Measurements from ENCODE around the gene DOK5.

Gene DOK5

DNA sequence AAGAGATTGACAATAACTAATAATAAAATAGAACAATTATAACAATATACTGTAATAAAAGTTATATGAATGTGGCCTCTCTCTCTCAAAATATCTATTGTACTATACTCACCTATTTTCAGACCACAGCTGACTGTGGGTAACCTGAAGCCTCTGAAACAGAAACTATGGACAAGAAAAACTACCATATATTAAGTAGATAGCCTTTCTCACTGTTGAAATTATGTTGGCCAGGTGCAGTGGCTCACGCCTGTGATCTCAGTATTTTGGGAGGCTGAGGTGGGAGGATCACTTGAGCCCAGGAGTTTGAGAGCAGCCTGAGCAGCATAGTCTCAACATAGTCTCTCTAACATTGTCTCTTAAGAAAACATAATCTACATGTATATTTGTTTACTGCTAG is 89.9 kb downstream of the DOK5 start:
- no peak for DNase-seq

DNA sequence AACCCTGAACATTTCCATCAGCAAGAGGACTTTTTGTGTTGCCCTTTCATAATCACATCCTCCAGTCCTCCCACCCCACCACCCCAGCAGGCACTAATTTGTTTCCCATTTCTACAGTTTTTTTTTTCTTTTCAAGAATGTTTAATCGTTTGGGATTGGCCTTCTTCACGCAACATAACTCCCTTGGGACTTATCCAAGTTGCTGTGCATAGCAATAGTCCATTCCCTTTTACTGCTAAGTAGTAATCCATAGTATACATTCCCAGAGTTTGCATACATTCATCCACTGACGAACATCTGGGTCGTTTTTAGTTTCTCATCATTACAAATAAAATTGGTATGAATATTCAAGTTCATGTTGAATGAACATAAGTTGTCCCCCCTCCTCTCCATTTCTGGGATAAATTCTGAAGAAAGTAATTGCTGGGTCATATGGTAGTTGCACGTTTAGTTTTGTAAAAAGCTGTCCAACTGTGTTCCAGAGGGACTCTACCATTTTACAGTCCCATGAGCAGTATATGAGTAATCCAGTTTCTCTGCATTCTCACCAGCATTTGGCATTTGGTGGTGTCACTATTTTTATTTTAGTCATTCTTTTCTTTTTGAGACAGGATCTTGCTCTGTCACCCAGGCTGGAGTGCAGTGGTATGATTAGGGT is 90.8 kb downstream of the DOK5 start:
- no peak for DNase-seq

DNA sequence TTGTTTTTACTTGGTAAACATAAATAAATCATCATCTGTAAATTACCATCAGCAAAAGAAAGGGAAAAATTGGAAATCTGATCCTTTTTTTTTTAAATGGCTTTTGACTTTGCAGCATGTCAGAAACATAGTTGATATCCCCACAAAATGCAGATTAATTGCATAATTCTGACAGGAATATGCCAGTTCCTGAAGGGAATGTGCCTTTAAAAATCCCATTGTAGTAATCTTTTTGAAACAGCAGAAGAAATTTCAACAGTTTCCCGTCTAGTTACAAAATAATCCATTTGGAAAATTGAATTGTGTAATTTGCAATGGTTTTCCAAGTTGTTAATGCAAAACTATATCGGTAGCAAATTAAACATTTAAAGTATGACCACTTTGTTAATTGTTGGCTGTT is 95.2 kb downstream of the DOK5 start:
- no peak for DNase-seq

DNA sequence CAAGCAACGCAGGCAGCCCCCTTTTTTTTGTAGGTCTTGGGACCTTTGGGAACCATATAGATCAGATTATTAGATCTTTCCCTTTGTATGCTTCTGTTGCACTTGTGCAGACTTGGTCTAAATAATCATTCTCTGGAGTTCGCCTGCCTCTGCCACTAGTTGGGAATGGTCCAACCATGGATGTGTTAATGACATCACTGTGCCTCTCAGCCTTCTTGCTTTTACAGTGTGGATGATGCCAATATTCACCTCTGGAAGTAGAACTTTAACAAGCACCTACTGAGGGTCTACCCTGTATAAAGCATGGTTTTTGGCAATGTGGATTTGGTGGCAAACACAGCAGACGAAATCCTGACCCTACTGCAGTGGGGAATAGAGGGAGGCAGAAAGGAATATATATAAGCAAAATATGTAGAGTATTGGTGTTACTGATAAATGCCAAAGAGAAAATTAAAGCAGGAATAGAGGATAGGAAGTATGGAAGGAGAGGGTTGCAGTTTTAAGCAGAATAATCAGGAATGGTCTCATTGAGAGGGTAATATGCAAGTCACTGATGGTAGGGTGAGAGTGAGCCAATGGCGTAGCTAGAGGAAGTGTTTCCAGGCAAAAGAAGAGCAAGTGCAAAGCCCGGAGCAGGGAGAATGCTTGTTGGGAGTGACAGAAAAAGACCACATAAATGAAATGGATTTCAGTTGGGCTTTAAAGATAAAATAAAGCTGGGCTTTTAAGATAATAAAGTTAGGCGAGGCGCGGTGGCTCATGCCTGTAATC is 97.5 kb downstream of the DOK5 start:
- DNase-seq, result no peak

DNA sequence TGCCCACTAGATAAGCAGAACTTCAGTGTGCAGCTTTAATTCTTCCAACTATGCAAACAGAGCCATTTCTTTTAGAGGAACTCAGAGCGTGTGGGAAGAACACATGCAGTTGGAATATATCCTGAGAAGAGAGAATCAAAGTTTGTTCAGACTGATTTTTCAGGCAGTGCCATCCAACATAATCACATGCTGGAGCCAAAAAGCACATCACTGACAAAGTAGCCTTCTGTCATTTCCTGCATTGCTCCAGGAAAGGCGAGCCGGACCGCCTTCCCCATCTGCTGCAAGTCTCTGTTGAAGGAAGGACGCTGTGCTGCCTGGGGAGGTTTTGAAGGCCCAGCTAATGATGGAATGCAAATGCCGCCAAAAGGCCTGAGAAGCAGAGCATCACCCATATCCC is 98.4 kb downstream of the DOK5 start:
- DNase-seq, result no peak

DNA sequence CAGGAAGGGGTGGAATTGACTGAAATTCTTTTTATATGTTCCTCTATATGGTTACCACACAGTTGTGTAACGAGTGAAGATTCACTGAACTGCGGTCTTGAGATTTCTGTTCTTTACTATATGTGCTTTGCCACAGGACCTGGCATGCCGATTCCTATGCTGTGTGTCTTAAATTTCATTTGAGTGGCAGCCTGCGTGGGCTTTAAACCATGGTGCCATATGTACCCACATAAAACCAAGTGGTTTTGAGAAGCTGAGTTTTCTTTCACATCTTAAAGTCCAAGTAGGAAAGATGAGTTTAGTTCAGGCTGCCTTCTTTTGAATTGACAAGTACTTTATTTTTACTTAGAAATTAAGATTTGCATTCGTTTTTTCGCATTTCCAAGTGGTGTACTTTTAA is 101.1 kb downstream of the DOK5 start:
- DNase-seq, result no peak

DNA sequence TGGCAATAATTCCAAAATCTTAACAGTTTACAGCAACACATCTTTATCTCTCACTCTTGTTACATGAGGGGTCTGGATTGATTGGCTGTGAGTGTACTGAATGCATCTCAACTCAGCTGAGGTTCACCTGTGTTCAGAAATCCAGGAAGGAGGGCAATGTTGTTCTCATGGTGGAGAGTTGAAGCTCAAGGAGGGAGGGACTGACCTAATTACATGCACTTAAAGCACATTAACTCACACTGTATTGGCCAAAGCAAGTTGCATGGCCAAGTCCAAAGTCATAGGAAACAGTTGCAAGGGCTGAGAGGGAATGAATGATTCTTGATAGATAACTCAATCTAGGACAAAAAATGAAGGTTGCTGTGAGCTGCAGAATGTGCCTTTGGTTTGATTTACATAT is 102.2 kb downstream of the DOK5 start:
- DNase-seq, result no peak

DNA sequence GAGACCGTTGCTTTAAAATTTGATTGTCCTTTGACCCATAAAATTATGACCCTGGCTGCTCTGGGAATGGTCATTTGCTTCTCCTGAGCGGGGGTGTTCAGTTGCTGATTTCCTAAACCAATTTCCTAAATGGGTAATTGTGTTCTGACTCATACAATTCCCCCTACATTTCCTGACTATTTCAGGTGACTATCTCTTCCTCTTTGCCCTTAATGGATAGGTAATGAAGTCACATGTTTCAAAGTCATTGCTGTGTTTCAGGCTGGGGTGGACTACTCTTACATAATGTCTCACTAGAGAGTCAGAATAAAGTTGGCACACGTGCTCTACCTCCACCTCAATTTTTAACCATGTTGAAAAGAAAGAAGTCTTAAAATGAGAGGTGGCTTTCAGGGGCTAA is 109.8 kb downstream of the DOK5 start:
- DNase-seq, result no peak

DNA sequence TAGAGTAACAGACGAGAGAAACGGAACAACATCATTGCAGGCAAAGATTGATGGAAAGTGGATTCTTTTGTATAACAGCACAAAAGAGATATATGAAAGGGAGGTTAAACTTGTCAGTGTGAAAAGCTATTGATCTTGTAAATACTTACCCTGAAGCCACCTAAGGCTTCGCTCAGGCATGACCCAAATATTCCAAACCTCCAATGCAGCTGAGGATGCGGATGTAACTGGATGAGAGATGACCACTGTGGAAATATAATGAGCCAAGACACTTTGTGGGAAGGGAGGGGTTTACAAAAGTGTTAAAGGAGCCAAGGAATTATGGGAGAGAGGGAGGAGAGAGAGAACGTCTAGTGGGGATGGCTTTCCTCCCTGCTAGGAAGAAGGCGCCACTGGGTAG is 112.0 kb downstream of the DOK5 start:
- no peak for DNase-seq

DNA sequence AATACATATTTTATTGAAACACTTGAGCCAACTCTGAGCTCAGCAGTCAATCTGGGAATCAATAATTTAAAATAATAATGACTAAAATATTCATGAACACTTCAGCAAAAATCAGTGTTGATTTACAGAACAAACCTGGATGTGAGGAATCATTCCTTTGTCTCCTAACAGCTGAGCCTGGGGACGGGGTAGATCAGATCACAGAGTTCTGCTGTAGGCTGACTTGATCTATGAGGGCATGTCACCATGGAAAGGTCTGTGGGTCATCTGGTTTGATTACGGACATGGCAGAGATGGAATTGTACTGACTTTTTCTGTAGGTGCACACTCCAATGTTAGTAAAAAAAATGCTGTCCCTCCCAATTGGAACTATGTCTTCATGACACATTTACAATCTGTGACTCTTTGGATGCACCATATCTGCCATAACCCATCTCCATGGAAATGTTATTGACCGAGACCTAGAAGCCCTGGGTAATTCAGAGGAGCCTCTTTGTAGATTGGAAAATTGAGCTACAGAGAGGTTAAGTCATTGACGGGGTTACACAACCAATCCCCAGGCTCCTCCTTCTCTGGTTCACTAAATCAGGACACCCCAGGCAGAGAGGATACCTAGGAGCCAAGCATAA is 114.1 kb downstream of the DOK5 start:
- no peak for DNase-seq

DNA sequence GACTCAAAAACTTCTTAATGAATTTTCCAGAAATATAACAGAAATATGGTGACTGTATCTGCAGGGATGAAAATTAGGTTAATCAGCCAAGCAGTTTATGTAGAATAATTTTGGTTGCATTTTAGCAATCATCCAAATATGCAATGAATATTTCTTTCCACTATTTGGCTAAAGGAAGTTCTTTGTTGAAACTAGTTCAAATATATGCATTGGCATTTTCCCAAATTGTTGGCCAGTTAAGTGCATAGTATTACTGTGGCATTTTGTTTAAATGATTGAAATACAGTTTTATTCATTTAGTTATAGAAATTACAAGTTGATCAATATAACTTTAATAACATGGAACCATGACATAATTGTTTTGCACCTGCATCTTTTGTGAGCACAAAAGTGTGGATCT is 115.5 kb downstream of the DOK5 start:
- DNase-seq, result no peak

DNA sequence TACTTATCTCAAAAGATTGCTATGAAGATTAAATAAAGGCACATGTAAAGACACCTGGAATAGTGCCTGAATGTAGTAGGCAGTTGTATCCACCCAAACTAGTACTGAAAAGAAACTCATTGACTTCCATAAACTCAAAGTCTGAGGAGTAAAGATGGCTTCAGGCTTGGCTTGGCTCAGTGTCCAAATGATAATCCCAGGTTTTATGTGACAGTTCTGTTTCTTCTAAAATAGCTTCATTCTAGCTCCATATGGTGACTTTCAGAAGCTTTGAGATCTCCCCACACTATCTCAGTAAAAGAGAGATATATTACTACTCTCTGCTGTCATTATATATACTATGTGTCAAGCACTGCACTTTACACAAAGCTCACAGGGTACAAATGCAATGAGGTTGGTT is 121.3 kb downstream of the DOK5 start:
- DNase-seq, result no peak

DNA sequence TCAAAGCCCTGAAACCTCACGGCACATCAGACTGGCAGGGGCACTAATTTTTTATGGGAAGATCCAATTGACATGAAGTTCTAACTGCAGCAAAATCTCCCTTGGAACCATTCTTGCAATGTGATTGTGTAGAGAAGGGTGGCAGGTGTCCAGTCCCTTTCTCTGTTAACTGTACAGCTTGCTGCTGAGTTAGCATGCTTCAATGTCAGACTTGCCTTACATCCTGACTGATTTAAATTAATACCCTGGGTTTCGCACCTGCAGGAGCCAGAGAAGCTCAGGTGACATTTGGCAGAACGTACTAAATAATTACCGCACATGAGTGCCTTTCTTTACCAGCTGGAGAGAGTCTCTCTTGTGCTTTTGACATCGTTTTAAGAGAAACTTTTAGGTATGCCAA is 123.0 kb downstream of the DOK5 start:
- DNase-seq, result no peak

DNA sequence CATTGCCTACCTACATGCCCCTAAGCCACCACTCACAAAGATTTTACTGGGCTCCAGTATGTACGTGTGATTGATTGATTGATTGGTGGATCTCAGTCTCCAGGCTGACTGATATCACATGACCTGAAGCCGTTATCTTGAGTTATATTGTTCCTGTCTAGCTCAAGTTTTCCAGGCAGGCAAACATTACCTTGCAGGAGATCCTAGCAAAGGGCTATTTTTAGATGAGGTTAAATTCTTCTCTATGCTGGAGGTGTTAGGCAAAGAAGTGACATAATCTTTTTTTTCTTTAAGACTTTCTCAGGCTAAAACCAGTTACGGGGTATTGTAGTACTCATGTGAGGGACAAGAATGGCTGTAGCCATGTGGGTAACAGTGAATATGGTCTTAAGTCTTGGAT is 125.2 kb downstream of the DOK5 start:
- no peak for DNase-seq

DNA sequence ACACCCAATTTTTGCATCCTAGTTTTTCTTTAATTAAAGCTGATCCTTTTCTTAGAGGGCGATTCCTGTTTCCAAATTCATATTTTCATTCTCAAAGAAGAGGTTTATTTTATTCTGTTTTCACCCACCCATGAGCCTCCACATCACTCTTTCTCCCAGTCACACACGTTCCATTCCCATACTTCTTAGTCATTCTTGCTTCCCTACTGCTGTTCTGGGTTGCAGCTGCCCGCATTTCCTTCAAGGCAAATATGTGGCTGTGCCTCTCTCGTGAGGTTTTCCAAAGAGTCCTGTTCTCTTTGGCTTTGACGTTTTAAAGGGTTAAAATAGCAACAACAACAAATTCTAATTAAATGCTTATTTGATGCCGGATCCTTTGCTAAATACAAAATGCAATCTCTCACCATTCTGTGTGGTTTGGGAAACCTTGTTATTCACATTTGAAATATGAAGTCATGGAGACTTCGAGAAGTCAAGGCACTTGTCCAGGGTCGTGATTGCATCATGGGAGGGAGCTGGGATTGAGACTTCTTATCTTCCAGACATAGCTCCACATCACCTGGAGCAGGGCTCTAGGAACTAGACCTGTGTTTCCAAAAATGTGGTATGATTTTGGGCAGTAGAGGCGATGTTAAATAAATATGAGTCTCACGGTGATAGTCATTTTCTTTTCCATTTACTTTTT is 126.6 kb downstream of the DOK5 start:
- no peak for DNase-seq

DNA sequence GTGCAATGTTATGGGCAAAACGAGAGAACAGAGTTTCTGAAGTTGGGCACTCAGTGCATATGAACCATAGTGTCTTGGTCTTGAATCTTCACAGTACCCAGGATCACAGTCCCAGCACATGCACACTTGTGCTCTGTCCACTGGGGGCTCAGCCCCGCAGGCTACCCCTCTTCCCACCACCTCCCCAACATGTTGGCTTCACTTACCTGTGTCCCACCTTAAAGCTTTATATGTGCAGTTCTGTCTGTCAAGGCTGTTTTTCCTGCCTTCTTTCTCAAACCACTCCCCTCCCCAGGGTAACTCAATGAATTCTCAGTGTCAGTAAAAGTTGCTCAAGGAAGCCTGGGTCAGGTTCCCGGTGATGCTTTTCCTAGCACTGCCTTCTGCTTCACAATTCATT is 129.9 kb downstream of the DOK5 start:
- no peak for DNase-seq

DNA sequence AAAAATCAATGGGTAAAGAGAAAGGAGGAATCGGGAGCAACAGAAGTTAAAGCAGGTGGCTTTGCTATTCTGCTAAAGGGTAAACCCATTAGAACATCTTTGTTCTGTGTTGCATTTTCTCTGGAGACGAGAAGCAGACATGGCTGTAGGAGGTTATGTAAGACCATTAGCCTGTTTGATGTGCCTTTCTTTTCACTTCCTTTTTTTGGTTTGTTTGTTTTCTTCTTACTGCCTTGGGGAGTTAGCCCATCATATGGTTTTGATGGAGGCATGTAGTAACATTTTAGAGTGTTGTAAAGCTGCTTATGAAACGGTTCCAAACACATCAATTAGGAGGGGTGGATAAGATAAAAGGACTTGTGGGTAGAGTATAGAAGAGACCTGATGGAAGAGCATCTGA is 131.0 kb downstream of the DOK5 start:
- no peak for DNase-seq

DNA sequence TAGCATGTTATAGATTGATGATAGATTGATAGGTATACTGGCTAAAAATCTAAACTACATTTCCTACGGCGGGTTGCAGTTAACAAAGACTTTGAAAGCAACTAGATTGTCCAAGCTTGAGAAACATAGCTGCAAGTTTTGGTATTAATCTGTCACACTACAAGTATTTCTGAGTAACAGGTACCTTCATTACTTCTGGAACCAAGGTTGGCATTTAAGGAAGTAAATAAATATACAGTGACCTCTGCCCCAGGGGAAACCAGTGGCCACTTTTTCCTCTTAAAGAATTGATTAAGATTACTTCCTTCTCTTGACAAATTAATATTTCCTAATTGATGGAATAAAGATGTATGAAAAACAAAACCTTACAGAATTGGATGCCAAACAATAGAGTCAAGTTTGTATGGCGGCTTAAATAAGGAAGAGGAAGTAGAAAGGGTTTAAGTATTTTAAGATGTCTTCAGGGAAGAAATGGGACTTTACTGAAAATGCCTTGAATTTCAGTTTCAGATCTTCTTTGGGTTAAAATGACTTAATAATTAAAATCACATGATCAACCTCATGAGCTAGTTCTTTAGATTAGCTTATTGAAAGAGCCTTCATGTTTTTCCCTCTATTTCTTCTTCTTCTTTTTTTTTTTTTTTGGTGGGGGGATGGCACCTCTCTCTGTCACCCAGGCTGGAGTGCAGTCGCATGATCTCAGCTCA is 132.8 kb downstream of the DOK5 start:
- no peak for DNase-seq

DNA sequence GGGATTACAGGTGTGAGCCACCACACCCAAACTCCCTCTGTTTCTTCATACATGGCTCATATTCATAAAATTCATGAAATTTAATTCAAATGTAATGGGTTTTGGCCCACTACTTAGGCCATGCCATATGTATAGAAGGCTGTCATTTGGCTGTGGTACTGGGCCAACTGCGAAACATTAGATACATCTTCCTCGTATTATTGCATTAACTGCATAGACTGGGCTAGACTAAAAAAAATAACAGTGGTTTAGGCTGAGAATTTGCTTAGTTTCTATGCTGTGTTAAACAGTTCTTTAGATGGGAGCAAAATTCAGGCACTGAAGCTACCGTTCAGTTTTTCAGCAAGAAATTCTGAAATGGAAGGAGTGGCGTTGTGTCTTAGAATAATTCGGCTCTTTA is 133.6 kb downstream of the DOK5 start:
- no peak for DNase-seq

DNA sequence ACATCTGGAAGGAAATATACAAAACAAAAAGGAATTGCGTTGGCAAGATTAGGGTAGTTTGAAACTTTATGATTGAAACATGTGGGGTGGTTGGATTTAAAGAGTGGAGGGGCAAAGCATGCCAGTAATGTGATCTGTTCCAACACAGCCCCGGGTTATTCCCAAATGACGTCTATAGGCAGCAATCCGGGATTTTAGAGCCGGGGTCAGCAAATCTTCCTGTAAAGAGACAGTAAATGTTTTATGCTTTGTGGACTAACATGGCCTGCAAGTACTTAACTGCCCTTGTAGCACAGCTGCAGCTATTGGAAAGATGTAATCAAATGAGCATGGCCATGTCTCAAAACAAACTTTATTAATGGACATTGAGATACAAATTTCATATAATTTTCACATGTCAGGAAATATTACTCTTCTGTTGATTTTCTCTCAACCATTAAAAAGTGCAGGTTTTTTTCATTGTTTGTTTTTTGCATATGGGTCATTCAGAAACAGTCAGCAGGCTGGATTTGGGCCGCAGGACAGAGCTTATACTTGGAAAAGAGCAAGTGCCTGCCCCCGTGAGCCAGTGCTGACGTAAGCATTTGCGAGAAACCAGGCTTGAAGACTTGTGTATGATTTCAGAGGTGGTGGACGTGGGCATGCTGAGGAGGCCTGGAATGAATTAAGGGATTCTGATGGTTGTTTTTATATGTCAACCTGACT is 136.5 kb downstream of the DOK5 start:
- peak; percentile 49 for DNase-seq

DNA sequence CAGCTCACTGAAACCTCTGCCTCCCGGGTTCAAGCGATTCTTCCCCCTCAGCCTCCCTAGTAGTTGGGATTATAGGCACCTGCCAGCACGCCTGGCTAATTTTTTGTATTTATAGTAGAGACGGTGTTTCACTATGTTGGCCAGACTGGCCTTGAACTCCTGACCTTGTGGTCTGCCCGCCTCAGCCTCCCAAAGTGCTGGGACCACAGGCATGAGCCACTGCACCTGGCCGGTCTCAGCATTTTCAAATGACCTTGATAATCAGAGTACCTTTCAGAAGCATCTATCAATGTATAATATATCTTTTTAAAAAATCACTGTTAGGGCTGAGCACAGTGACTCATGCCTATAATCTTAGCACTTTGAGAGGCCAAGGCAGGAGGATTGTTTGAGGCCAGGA is 143.0 kb downstream of the DOK5 start:
- DNase-seq, result no peak

DNA sequence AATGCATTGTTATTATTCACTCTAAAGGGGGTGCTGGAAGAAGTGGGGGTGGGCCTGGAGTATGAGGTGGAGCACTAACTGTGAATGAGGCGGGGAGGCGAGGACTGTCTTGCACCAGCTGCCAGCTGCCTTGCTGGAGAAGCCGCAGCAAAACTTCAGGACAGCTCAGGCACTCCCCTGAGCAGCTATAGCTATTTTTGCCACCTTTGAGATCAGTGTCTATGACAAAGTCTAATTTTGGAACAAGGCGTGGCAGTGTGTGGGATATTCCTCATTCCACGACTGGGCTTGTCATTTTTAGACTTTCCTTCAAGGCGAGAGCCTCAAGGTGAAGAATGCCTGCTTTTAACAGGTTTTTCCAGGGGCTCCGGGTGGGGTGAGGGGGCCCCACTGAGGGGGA is 143.8 kb downstream of the DOK5 start:
- no peak for DNase-seq

DNA sequence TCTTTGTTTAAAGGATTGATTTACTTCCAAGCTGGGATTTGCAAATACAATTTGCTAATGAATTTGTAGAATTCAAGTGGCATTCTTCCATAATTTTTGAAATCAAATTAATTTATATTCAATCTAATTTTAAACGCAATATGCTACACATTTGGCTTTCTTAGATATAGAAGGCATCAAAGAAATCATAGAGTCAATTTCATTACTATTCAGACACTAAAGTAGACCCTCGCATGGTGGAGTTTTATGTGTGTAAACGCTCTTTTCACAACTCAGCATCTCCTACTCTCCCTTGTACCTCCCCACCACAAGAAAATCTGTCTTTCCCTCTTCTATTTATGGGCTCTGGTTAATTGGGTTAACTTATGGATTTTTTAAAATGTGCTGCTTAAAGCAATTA is 144.3 kb downstream of the DOK5 start:
- DNase-seq, result no peak

Data from right forelimb (tissue), 1 donor.